HG03520 (cell line): Measurements from ENCODE around the gene BAHCC1.

Experiments
- ATAC-seq: cut with Tn5 transposase; IDR thresholded peaks from one replicate; pipeline ENCODE4 v1.9.1; 2021; ENCODE audit warnings: mild to moderate bottlenecking, moderate library complexity; ENCODE audit not compliant: unreplicated experiment

Gene BAHCC1

GRCh38 chr17:81440051-81440471 lies 44.8 kb downstream of the BAHCC1 start:
- ATAC-seq, result no peak

GRCh38 chr17:81440511-81441244 lies 45.4 kb downstream of the BAHCC1 start:
- no peak for ATAC-seq

- no peak for ATAC-seq
These were observed 47.5 kb downstream of the BAHCC1 start for GRCh38 chr17:81442791-81443190.

- no peak for ATAC-seq
These were observed 48.0 kb downstream of the BAHCC1 start for GRCh38 chr17:81443269-81443668.

- no peak for ATAC-seq
These were observed 49.5 kb downstream of the BAHCC1 start for GRCh38 chr17:81444610-81445339.

- ATAC-seq, result no peak
These were observed 50.6 kb downstream of the BAHCC1 start for GRCh38 chr17:81445642-81446503.

GRCh38 chr17:81447331-81447933 lies 52.2 kb downstream of the BAHCC1 start:
- no peak for ATAC-seq

- ATAC-seq, result no peak
These were observed 53.2 kb downstream of the BAHCC1 start for GRCh38 chr17:81448442-81448841.

- ATAC-seq, result no peak
These were observed 53.7 kb downstream of the BAHCC1 start for GRCh38 chr17:81448950-81449349.

- ATAC-seq, result no peak
These were observed 54.1 kb downstream of the BAHCC1 start for GRCh38 chr17:81449351-81449750.

- no peak for ATAC-seq
These were observed 56.6 kb downstream of the BAHCC1 start for GRCh38 chr17:81451823-81452222.

GRCh38 chr17:81452551-81452950 lies 57.3 kb downstream of the BAHCC1 start:
- ATAC-seq, result no peak

- no peak for ATAC-seq
These were observed 57.8 kb downstream of the BAHCC1 start for GRCh38 chr17:81453076-81453475.

- ATAC-seq, result no peak
These were observed 58.5 kb downstream of the BAHCC1 start for GRCh38 chr17:81453712-81454111.

- no peak for ATAC-seq
These were observed 59.2 kb downstream of the BAHCC1 start for GRCh38 chr17:81454473-81454872.

- no peak for ATAC-seq
These were observed 60.1 kb downstream of the BAHCC1 start for GRCh38 chr17:81455387-81455786.

GRCh38 chr17:81456091-81456490 lies 60.8 kb downstream of the BAHCC1 start:
- no peak for ATAC-seq

GRCh38 chr17:81456798-81457197 lies 61.5 kb downstream of the BAHCC1 start:
- no peak for ATAC-seq

- no peak for ATAC-seq
These were observed 62.1 kb downstream of the BAHCC1 start for GRCh38 chr17:81457401-81457800.

- ATAC-seq, result no peak
These were observed 62.8 kb downstream of the BAHCC1 start for GRCh38 chr17:81457917-81458555.

- no peak for ATAC-seq
These were observed 63.4 kb downstream of the BAHCC1 start for GRCh38 chr17:81458628-81459027.
